Smooth muscle cell (in vitro differentiated cells): ENCODE data around the gene SDK2. TPM values are rescaled to one million over a fixed set of nuclear protein-coding genes. Genes with fewer than 3 reads are reported as not detected.

ENCODE experiments used
- DNase-seq: peaks from one replicate; lab custom pipeline; 2025; ENCODE audit not compliant: unreplicated experiment; lab: John Stamatoyannopoulos, UW
- H2AFZ ChIP-seq: fragments of 200-600 bp; sonication (generic); 2 replicates; pipeline ENCODE4 v1.6.0; 2016; ENCODE audit warnings: antibody characterized with exemption, low read depth, mild to moderate bottlenecking
- H3F3A ChIP-seq: fragments of 200-600 bp; sonication (generic); 2 replicates; pipeline ENCODE4 v1.6.0; 2017; ENCODE audit warnings: antibody characterized with exemption, low read depth
- H3K27ac ChIP-seq: fragments of 200-600 bp; sonication (generic); 2 replicates; pipeline ENCODE4 v1.5.1; 2016; ENCODE audit warnings: low read depth, mild to moderate bottlenecking
- H3K27me3 ChIP-seq: fragments of 200-600 bp; sonication (generic); 2 replicates; pipeline ENCODE4 v1.6.1; 2016; ENCODE audit warnings: low read depth, mild to moderate bottlenecking
- H3K36me3 ChIP-seq: fragments of 200-600 bp; sonication (generic); 2 replicates; pipeline ENCODE4 v1.5.1; 2016; ENCODE audit warnings: low read depth
- H3K4me1 ChIP-seq: fragments of 200-600 bp; sonication (generic); 2 replicates; pipeline ENCODE4 v1.5.1; 2016; ENCODE audit warnings: low read depth
- H3K4me2 ChIP-seq: fragments of 200-600 bp; sonication (generic); 2 replicates; pipeline ENCODE4 v1.6.0; 2016; ENCODE audit warnings: mild to moderate bottlenecking
- H3K4me3 ChIP-seq: fragments of 200-600 bp; sonication (generic); 2 replicates; pipeline ENCODE4 v1.5.1; 2016; ENCODE audit warnings: mild to moderate bottlenecking
- H3K79me2 ChIP-seq: fragments of 200-600 bp; sonication (generic); 2 replicates; pipeline ENCODE4 v1.6.0; 2016; ENCODE audit warnings: low read depth, mild to moderate bottlenecking
- H3K9ac ChIP-seq: fragments of 200-600 bp; sonication (generic); 2 replicates; pipeline ENCODE4 v1.6.0; 2016; ENCODE audit warnings: low read depth
- H3K9me3 ChIP-seq: fragments of 200-600 bp; sonication (generic); replicated peaks from 2 replicates; pipeline ENCODE4 v1.5.1; 2016; ENCODE audit warnings: low read depth
- H4K20me1 ChIP-seq: fragments of 200-600 bp; sonication (generic); 2 replicates; pipeline ENCODE4 v1.6.0; 2016; ENCODE audit warnings: low read depth
- CTCF ChIP-seq: fragments of 200-600 bp; sonication (generic); IDR thresholded peaks from 2 replicates; pipeline ENCODE4 v1.5.1; 2017; ENCODE audit warnings: borderline replicate concordance, mild to moderate bottlenecking, antibody characterized with exemption; ENCODE audit not compliant: insufficient read depth, poor library complexity, severe bottlenecking
- WGBS: methylation state at CpG from one replicate; pipeline ENCODE4 v1.1.7; 2016; ENCODE audit warnings: low lambda C conversion rate; 5-methylcytosine and 5-hydroxymethylcytosine counted together
- polyA plus RNA-seq: library from polyadenylated mRNA; unstranded; fragments of >200 nt; fragmentation: Nextera tagmentation; extraction: Ambion mirVana; gene quantifications from 2 replicates; pipeline ENCODE4 v1.2.1, GENCODE V29; 2016
- total RNA-seq: library from RNA; depleted of rRNA; stranded (reverse); fragments of >200 nt; gene quantifications from 2 replicates; pipeline ENCODE4 v1.2.3, GENCODE V29; 2014

The SDK2 gene
- total and polyA plus RNA-seq, 2 experiments from 2014 or later = 4.6 to 6.5 TPM

- no peak for DNase-seq
- Histone ChIP-seq H3F3A (peaks cover 2% of the 10 kb centered on the region), H3K4me1 (peaks cover 14% of the 10 kb centered on the region), H3K27me3 (no peaks in the 10 kb centered on the region), H3K27ac (no peak overlapping the region), H3K36me3 (no peaks in the 10 kb centered on the region), H3K9ac (no peak overlapping the region), H3K79me2 (no peaks in the 10 kb centered on the region), H4K20me1 (no peaks in the 10 kb centered on the region), H3K4me2 (no peak overlapping the region), H2AFZ (no peak overlapping the region), H3K9me3 (no peaks in the 10 kb centered on the region), H3K4me3 (no peak overlapping the region)
- TF ChIP-seq CTCF = no peak
- WGBS = 73% methylated on average over 3 of the region's 4 CpGs
These were observed 306.9 kb downstream of the SDK2 start for GRCh38 chr17:73337330-73337710.

- DNase-seq = no peak
- Histone ChIP-seq H3K9ac (no peak overlapping the region), H3K4me1 (peaks cover 9% of the 10 kb centered on the region), H3K27ac (no peak overlapping the region), H3K36me3 (no peaks in the 10 kb centered on the region), H3K79me2 (no peaks in the 10 kb centered on the region), H4K20me1 (no peaks in the 10 kb centered on the region), H3K27me3 (no peaks in the 10 kb centered on the region), H3F3A (peaks cover 2% of the 10 kb centered on the region), H3K9me3 (no peaks in the 10 kb centered on the region), H3K4me2 (no peak overlapping the region), H2AFZ (no peak overlapping the region), H3K4me3 (no peak overlapping the region)
- 94% methylated on average over 13 of the region's 13 CpGs for WGBS
- TF ChIP-seq CTCF = no peak
These were observed 307.6 kb downstream of the SDK2 start for GRCh38 chr17:73336408-73337329.

GRCh38 chr17:73335591-73336407, 308.4 kb downstream of the SDK2 start:
- Histone ChIP-seq H3K4me2 (no peak overlapping the region), H3K36me3 (no peaks in the 10 kb centered on the region), H3K9me3 (no peaks in the 10 kb centered on the region), H4K20me1 (no peaks in the 10 kb centered on the region), H3K4me1 (peaks cover 3% of the 10 kb centered on the region), H3K27me3 (no peaks in the 10 kb centered on the region), H3K27ac (no peak overlapping the region), H2AFZ (no peak overlapping the region), H3F3A (no peaks in the 10 kb centered on the region), H3K79me2 (no peaks in the 10 kb centered on the region), H3K4me3 (no peak overlapping the region), H3K9ac (no peak overlapping the region)
- DNase-seq = no peak
- TF ChIP-seq CTCF = no peak
- WGBS = 96% methylated on average over 12 of the region's 12 CpGs
